ENCODE measurements around the gene TDRD7. TPM values are rescaled to one million over a fixed set of nuclear protein-coding genes. Genes with fewer than 3 reads are reported as not detected.

TDRD7 gene
- total and polyA plus RNA-seq, 2 of the 8 experiments (the other 6 are each of a cell fraction or from before 2014, with no cell fraction given): 1.2 to 2.3 TPM

DNA sequence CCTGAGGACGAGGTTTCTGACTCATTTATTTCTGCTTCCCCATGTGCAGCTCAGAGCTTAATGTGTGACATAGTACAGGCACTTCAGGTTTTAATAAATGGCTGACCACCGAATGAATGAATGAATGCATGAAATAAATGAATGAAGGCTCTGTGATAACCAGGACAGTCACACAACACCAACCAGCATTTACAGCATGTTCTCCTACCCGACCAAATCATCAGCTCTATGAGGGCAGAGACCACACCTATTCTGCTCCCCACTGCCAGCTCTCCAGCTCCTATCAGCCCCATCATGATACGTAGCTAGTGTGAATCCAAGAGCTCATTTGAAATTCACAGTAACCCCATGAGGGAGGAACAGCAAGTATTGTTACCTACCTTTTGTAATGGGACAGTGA lies 94.4 kb downstream of the TDRD7 start:
- CTCF ChIA-PET (ENCODE audit: partially characterized antibody): interaction anchor here (1.0 to 2.0 kb wide), 5 partner anchors 9 to 109 kb away, joined by 3 to 8 read pairs (median 7); no protein-coding TSS in a partner anchor
- POLR2A ChIA-PET (ENCODE audit: partially characterized antibody): interaction anchor here (0.5 to 1.5 kb wide), 2 partner anchors 10 to 33 kb away, joined by 3 to 4 read pairs; no protein-coding TSS in a partner anchor

More for the DNA sequence above, 94.4 kb downstream of the TDRD7 start:
- Histone ChIP-seq H3K79me2 (ENCODE audit: control insufficient read depth in 1 of 2, insufficient read depth in 2 of 2, low read length in 2 of 2) (no peaks in the 10 kb centered on the region), H4K20me1 (replicated peaks in 1 of 2; ENCODE audit: control insufficient read depth in 1 of 2, insufficient read depth in 2 of 2, low read length in 2 of 2) (no peaks in the 10 kb centered on the region), H3K9me3 (ENCODE audit: insufficient read depth in 2 of 2, low read depth in 1 of 2, low read length in 1 of 2) (no peaks in the 10 kb centered on the region), H3K23me2 (ENCODE audit: low read depth, low read length) (peaks cover 15% of the 10 kb centered on the region), H3K4me1 (replicated peaks in 1 of 4; ENCODE audit: control insufficient read depth in 3 of 4, insufficient read depth in 4 of 4, low read length in 3 of 4) (peaks cover 0 to 6% (median 5%) of the 10 kb centered on the region in 4 experiments; a peak in 5 of 7 replicates), H3K14ac (ENCODE audit: insufficient read length) (no peak overlapping the region), H2BK15ac (ENCODE audit: low read length) (no peak overlapping the region), H2BK120ac (replicated peaks; ENCODE audit: low read depth, low read length) (no peak overlapping the region), H2BK12ac (ENCODE audit: low read depth, low read length) (no peak overlapping the region), H3K56ac (replicated peaks; ENCODE audit: insufficient read length, low read depth, low read length) (no peak overlapping the region), H4K5ac (ENCODE audit: insufficient read length, low read depth, low read length) (no peak overlapping the region), H3K4me2 (ENCODE audit: insufficient read depth in 1 of 2, low read depth in 2 of 2, low read length in 2 of 2) (no peak overlapping the region), H3K27me3 (replicated peaks in 1 of 4; ENCODE audit: control insufficient read depth in 3 of 4, extremely low read depth in 1 of 4, insufficient read depth in 3 of 4, low read length in 3 of 4) (peaks cover 26 to 35% (median 30%) of the 10 kb centered on the region in 4 experiments), H3K79me1 (ENCODE audit: low read depth, low read length) (no peaks in the 10 kb centered on the region), H4K8ac (ENCODE audit: extremely low read depth, insufficient read depth, low read length) (no peak overlapping the region), H3K23ac (ENCODE audit: insufficient read length) (no peak overlapping the region), H4K91ac (replicated peaks; ENCODE audit: insufficient read length, low read length) (no peak overlapping the region), H3K4ac (replicated peaks; ENCODE audit: insufficient read length, low read depth, low read length) (no peak overlapping the region), H2AK5ac (ENCODE audit: low read depth, low read length) (no peak overlapping the region), H3K27ac (ENCODE audit: low read depth, low read length) (no peak overlapping the region), H3K36me3 (ENCODE audit: control insufficient read depth in 2 of 4, insufficient read depth in 4 of 4, low read length in 3 of 4) (no peaks in the 10 kb centered on the region), H2AFZ (ENCODE audit: low read length) (no peak overlapping the region), H3K18ac (ENCODE audit: extremely low read depth, low read length) (no peak overlapping the region), H2BK20ac (ENCODE audit: low read length) (no peak overlapping the region), H2BK5ac (ENCODE audit: low read depth, low read length) (no peak overlapping the region), H3K9ac (replicated peaks in 1 of 4; ENCODE audit: extremely low read depth in 1 of 4, low read depth in 3 of 4, low read length in 3 of 4) (no peak overlapping the region), H3K4me3 (ENCODE audit: extremely low read depth in 1 of 4, insufficient read depth in 2 of 4, low read depth in 3 of 4, low read length in 4 of 4) (no peak overlapping the region)
- no peak for DNase-seq (ENCODE audit: low read depth in 1 of 2, low spot score in 2 of 2)
- no peak for FAIRE-seq
- TF ChIP-seq YY1 (IDR thresholded peaks at IDR 0.05; ENCODE audit: low read depth, low read length): no peak
- no peak for TF ChIP-seq GABPA (IDR thresholded peaks at IDR 0.05; ENCODE audit: borderline replicate concordance, insufficient read depth, low read length)
- TF ChIP-seq GTF2F1 (IDR thresholded peaks at IDR 0.05; ENCODE audit: borderline replicate concordance, low read depth, low read length): no peak
- no peak for TF ChIP-seq RBBP5 (IDR thresholded peaks at IDR 0.05; ENCODE audit: borderline replicate concordance, low read depth, low read length)
- 79% methylated on average over 4 of the region's 4 CpGs; no CpG with 5 or more reads in 1 of the 2 experiments for WGBS, 2 experiments (ENCODE audit: extremely low coverage in 1 of 2, insufficient coverage in 1 of 2, insufficient read length in 1 of 2, insufficient replicate concordance in 2 of 2, low coverage in 1 of 2, low lambda C conversion rate in 2 of 2, missing lambda C conversion rate in 1 of 2)

Data from H1 (cell line).